HG02678 (cell line): ENCODE measurements around the gene ZNF346.

ENCODE experiments used
- ATAC-seq: cut with Tn5 transposase; IDR thresholded peaks from one replicate; pipeline ENCODE4 v1.9.1; 2021; ENCODE audit warnings: mild to moderate bottlenecking, moderate library complexity; ENCODE audit not compliant: unreplicated experiment

ZNF346 gene

GRCh38 chr5:177093082-177093712 is 70.7 kb downstream of the ZNF346 start:
- ATAC-seq: no peak

DNA sequence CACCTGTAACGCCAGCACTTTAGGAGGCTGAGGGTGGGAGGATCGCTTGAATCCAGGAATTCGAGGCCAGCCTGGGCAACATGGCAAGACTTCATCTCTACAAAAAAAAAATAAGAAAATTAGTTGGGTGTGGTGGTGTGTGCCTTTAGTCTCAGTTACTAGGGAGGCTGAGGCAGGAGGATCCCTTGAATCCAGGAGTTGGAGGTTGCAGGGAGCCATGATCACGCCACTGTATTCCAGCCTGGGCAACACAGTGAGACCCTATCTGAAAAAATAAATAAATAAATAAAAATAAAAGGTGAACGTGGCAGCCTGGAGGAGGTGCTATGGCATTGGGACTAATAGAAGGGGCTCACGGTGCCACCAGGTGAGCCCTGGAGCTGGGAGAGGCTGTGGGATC is 71.3 kb downstream of the ZNF346 start:
- no peak for ATAC-seq

GRCh38 chr5:177094224-177095087 is 72.0 kb downstream of the ZNF346 start:
- no peak for ATAC-seq

- no peak for ATAC-seq
Measured at GRCh38 chr5:177095088-177095669, 72.7 kb downstream of the ZNF346 start.

- ATAC-seq: no peak
Measured at GRCh38 chr5:177096162-177097015, 73.9 kb downstream of the ZNF346 start.

GRCh38 chr5:177097016-177097985 is 74.8 kb downstream of the ZNF346 start:
- ATAC-seq: no peak

GRCh38 chr5:177098120-177098469 is 75.6 kb downstream of the ZNF346 start:
- ATAC-seq: no peak

- no peak for ATAC-seq
Measured at GRCh38 chr5:177098470-177099141, 76.1 kb downstream of the ZNF346 start.

DNA sequence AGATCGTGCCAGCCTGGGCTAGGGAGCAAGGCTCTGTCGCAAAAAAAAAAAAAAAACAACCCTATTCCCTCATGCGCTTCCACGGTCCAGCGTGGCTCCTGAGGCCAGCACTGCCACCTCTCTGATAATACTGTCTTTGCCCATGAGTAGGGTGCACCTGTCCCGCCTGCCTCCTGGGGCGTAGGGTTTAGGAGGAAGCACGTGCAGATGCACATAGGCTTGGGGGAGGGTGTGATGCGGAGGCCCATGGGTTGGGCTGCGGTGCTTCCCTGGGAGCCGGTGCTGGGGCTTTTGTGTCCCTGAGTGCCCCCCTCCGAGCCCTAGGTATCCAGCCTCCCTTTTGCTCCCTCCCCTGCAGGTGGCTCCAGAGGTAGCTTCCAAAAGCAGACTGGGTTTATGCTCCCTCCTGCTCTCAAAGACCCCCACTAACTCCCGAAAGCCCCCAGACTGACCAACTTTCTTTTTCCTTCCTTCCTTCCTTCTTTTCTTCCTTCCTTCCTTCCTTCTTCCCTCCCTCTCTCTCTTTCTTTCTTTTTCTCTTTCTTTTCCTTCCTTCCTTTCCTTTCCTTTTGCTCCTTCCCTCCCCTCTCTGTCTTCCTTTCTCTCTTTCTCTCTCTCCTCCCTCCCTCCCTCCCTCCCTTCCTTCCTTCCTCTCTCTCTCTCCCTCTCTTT is 77.1 kb downstream of the ZNF346 start:
- no peak for ATAC-seq

- ATAC-seq: no peak
Measured at GRCh38 chr5:177100714-177101121, 78.2 kb downstream of the ZNF346 start.

DNA sequence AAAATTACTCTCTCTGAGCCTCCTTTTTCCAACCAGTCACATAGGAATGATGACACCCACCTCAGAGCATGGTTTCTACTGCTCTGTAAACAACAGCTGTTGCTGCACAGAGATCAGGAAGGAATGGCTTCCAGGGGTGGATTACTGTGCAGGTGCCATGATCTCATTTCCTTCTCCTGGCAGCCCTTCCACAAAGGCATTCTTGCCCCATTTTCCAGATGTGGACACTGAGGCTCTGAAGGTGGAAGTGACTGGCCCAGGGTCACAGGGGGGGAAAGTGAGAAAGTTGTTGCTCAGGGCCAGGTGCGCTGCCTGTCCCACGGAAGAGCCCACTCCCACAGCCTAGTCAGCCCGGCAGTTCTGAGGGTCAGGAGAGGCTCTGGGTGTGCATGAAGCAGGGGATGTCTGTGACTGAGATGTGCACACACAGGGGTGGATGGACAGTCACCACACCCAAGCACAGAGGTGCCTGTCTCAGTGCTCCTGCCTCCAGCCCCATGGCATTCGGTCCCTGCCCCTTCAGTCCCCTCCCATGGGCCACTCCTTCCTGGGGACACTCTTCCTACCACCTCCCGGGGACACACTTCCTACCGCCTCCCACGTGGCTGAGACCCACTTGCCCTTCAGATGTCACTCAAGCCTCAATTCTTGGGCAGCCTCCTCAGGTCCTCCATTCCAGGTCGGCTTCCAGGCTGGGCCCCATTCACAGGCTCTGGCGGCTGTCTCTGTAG is 81.2 kb downstream of the ZNF346 start:
- ATAC-seq: no peak

DNA sequence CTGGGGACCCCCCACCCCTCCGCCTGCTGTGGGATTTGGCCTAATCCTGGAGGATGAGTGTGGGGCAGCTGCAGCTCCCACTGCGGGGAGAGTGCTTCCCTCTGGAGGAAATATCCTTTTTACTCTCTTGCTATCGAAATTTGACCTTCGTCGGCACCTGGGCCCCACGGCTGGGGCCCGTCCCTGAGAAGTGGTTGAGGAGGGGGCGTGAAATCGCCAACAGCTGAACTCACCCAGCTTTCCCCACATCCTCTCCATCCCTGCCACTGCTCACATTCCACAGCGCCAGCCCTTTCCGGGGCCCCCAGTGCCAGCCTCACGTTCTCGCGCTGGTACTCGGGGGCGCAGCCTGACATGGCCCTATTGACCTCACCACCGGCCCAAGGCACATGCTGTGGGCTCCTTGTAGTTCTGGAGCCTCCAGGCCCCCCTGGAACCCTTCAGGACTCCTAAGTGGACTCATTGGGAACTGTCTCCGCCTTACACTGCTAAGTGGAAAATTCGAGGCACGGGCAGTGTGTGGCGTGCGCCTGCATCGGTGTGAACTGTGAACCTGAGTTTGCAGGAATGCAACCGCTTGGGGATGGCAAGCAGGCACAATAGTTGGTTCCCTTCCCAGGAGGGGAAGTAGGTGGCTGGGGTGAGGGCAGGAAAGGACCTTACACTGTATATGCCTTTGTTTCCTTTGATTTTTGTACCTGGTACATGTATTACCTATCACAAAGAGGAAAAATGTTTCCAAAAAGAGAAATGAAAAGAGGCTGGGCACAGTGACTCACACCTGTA is 83.4 kb downstream of the ZNF346 start:
- ATAC-seq: no peak

- ATAC-seq: no peak
Measured at GRCh38 chr5:177107159-177107558, 84.7 kb downstream of the ZNF346 start.

- no peak for ATAC-seq
Measured at GRCh38 chr5:177109810-177110209, 87.3 kb downstream of the ZNF346 start.

- ATAC-seq: no peak
Measured at GRCh38 chr5:177111720-177112394, 89.4 kb downstream of the ZNF346 start.

DNA sequence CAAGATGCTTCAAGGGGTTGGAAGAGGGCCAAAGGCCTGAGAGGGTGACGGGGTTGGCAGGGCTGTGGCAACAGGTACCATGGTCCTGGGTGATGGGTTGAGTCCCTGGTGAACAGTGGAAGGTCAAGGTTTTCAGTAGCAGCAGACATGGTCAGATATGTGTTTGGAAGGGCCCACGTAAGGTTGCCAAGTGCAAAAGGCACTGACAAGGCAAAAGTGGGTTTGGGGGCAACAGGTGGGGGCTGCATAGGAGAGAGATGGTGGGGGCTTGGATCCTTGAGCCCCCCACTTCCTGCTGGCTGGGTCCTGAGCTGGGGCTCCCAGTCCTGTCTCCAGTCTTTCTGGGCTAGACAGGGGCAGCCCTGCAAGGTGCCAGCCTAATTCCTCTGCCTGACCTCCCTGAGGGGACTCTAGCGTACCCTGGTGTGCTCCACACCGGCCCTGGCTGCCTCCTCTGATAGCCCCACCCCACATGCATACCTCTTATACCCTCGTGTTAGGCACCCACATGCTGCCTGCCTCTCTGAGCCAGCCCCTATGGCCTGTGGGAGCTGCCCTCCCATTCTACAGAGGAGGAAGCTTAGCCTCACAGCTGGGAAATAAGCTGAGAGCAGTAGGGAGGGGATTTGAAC is 90.2 kb downstream of the ZNF346 start:
- ATAC-seq: no peak
